ENCODE results near the gene TAPT1.

TAPT1 gene

DNA sequence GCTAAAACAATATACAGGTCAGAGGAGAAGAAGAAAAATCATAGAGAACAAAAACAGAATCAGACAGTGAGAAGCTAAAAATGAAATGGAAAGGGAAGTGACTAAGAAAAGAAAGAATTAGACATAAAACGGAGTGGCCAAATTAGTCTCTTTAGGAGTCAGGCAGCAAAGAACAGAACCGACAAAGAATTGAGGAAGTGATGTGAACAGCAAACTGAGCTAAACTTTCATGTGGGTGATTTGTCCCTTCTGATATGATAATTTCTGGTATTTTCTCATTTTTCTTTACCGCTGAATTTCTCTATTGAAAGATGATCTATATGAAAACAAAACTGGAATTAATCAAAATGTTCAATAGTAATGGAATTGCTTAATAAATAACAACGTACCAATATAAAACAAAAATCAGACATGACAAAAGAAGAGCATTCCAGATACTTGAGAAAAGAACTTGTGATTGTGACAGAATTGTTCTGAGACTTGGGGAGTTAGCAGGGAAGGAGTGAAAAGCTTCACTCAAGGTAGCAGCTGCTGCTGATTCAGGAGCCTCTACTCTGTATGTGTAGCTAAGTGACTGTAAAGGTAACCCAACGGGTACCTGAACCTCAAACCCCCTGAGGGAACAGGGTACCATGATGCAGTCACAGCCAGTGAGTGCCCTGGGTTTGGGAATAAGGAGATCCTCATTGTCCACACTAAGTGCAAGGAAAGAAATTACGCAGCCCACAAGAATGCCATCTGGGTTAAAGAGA lies 8.8 kb downstream of the TAPT1 start:
- H3K4me3 ChIP-seq (ENCODE audit: control insufficient read depth, low read depth, low read length), result no peak overlapping the region
- TF ChIP-seq, protein P1, sequence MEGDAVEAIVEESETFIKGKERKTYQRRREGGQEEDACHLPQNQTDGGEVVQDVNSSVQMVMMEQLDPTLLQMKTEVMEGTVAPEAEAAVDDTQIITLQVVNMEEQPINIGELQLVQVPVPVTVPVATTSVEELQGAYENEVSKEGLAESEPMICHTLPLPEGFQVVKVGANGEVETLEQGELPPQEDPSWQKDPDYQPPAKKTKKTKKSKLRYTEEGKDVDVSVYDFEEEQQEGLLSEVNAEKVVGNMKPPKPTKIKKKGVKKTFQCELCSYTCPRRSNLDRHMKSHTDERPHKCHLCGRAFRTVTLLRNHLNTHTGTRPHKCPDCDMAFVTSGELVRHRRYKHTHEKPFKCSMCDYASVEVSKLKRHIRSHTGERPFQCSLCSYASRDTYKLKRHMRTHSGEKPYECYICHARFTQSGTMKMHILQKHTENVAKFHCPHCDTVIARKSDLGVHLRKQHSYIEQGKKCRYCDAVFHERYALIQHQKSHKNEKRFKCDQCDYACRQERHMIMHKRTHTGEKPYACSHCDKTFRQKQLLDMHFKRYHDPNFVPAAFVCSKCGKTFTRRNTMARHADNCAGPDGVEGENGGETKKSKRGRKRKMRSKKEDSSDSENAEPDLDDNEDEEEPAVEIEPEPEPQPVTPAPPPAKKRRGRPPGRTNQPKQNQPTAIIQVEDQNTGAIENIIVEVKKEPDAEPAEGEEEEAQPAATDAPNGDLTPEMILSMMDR (conservative IDR thresholded peaks at IDR 0.05; ENCODE audit: control insufficient read depth, insufficient read depth, low read depth, low read length), result no peak
- DNase-seq (ENCODE audit: low read depth), result no peak

DNA sequence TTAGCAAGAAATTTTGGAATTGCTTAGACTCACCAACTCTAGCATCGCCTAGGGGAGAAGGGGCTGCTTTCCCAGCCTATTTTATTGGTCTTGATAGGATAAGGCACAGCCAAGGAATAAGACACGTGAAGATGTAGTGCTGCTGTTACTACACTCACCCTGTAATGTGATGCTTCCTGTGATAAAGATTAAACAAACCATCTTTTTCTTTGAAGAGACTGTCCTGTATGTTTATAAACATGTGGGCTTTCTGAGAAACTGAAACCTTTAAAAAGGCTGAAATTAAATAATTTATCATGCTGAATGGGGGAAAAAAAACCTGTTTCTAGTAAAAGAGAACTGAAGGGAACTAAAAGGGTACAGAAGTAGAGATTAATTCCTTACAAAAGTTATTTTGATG lies 13.2 kb downstream of the TAPT1 start:
- TF ChIP-seq, protein P1 (conservative IDR thresholded peaks at IDR 0.05; ENCODE audit: control insufficient read depth, insufficient read depth, low read depth, low read length), result no peak
- H3K4me3 ChIP-seq (ENCODE audit: control insufficient read depth, low read depth, low read length), result no peak overlapping the region

DNA sequence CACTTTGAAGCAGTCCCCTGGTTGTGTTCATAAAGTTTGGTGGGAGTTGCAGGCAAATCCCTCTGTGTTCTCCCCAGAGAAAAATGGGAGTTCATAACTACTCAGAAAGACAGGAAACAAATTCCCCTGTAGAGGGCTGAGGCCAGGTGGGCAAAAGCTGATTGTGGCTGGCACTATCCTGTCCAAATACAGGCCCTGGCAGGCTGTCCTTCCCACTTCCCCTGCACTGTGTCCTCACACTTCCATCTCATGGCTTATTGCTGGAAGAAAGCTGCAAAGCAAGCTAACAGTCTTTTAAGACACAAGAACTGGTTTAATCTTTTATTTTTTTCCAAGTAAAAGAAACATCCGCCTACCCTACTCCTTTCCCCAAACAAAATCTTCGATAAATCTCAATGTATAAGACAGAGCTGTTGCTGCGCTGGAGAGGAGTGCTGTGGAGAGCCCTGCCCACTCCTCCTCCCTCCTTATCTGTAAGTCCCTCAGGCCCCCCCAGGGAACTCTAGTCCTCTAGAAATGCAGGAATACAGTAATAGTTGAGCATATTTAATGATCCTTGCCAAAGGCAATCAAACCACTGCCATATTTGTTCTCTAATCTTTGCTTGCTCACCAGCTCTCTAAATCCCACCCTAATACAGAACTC lies 14.0 kb downstream of the TAPT1 start:
- no peak for DNase-seq (ENCODE audit: low read depth)
- TF ChIP-seq, protein P1 (conservative IDR thresholded peaks at IDR 0.05; ENCODE audit: control insufficient read depth, insufficient read depth, low read depth, low read length), result no peak
- no peak overlapping the region for H3K4me3 ChIP-seq (ENCODE audit: control insufficient read depth, low read depth, low read length)

More for the DNA sequence above, 13.2 kb downstream of the TAPT1 start:
- DNase-seq (ENCODE audit: low read depth), result no peak

DNA sequence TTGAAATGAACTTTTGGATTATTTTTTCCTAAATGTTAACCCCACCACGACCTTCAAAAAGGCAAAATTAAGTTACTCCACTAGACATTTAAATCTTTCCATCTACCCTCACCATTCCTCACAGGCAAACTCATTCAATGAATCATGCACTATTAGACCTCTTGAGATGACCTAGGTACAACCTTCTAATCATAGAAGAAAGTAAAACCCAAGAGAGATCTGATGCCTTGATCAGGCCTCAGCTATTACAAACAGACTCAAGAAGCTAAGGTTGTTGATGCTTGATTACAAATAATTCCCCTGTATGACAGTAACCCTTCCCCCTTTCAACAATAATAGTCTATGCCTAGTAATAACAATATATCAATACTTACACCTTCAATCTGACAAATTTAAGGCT lies 18.9 kb downstream of the TAPT1 start:
- no peak for DNase-seq (ENCODE audit: low read depth)
- H3K4me3 ChIP-seq (ENCODE audit: control insufficient read depth, low read depth, low read length), result no peak overlapping the region
- TF ChIP-seq, protein P1 (conservative IDR thresholded peaks at IDR 0.05; ENCODE audit: control insufficient read depth, insufficient read depth, low read depth, low read length), result no peak

DNA sequence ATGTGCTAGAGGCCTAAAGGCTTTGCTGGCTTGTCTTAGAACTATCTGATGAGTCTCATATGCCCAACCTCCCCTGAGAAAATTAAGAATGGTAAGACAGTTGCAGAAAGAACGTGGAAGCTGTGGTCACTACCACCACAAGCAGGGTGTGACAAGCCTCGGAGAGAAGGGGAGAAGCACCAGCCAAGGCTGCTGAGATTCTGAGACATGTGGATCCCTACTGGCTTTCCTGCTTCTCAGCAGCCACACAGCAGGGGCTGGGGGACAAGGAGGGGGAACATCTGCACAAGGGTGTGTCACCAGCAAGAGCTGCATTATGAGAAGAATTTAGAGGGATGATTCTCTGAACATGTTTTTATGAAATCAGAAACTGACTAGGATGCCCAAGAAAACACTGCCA lies 19.4 kb downstream of the TAPT1 start:
- H3K4me3 ChIP-seq (ENCODE audit: control insufficient read depth, low read depth, low read length), result no peak overlapping the region
- DNase-seq (ENCODE audit: low read depth), result no peak
- TF ChIP-seq, protein P1 (conservative IDR thresholded peaks at IDR 0.05; ENCODE audit: control insufficient read depth, insufficient read depth, low read depth, low read length), result no peak

DNA sequence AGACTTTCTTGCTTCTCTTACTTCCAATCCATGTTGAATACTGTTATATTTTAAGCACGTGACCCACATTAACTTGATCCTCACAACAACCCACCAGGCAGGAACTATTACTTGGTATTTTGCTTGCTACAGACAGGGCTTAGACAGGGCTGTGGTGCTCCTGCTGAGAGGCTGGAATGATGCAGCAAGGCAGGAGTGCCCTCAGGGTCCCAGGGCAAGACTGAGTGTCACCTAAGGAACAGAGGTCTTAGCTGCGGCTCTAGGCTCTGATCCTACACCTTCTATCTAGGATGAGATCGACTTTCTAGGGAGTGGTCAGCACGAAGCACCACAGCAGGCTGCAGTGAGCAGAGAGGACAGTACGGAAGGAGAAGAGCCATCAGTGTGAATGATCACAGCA lies 20.0 kb downstream of the TAPT1 start:
- no peak overlapping the region for H3K4me3 ChIP-seq (ENCODE audit: control insufficient read depth, low read depth, low read length)
- TF ChIP-seq, protein P1 (conservative IDR thresholded peaks at IDR 0.05; ENCODE audit: control insufficient read depth, insufficient read depth, low read depth, low read length), result no peak
- DNase-seq (ENCODE audit: low read depth), result no peak
